HS-5 (cell line): ENCODE data around the gene CLEC4M.
"Not testable (repeated sequence)": the region's sequence is repeated elsewhere in the genome, so short reads cannot be mapped to it uniquely, and the experiment has no call there.

Experiments
- DNase-seq: peaks from one replicate; pipeline ENCODE4 v3.0.0-alpha.2; 2012; ENCODE audit warnings: low read depth

CLEC4M gene

GRCh38 chr19:7773841-7774240 is 10.8 kb downstream of the CLEC4M start:
- no peak for DNase-seq

GRCh38 chr19:7775761-7776160 is 12.7 kb downstream of the CLEC4M start:
- DNase-seq = no peak

GRCh38 chr19:7778081-7778480 is 15.0 kb downstream of the CLEC4M start:
- no peak for DNase-seq

GRCh38 chr19:7779631-7780486 is 16.8 kb downstream of the CLEC4M start:
- no peak for DNase-seq

- DNase-seq = no peak
These were observed 18.1 kb downstream of the CLEC4M start for GRCh38 chr19:7781157-7781556.

- no peak for DNase-seq
These were observed 21.0 kb downstream of the CLEC4M start for GRCh38 chr19:7783991-7784423.

- DNase-seq = no peak
These were observed 21.8 kb downstream of the CLEC4M start for GRCh38 chr19:7784856-7785255.

- no peak for DNase-seq
These were observed 24.1 kb downstream of the CLEC4M start for GRCh38 chr19:7787141-7787540.

- DNase-seq = no peak
These were observed 24.6 kb downstream of the CLEC4M start for GRCh38 chr19:7787602-7788177.

- no peak for DNase-seq
These were observed 25.3 kb downstream of the CLEC4M start for GRCh38 chr19:7788178-7788932.

GRCh38 chr19:7788933-7789323 is 25.9 kb downstream of the CLEC4M start:
- no peak for DNase-seq

GRCh38 chr19:7789447-7789846 is 26.4 kb downstream of the CLEC4M start:
- no peak for DNase-seq

GRCh38 chr19:7790416-7790815 is 27.4 kb downstream of the CLEC4M start:
- DNase-seq = no peak

GRCh38 chr19:7792281-7792680 is 29.2 kb downstream of the CLEC4M start:
- DNase-seq = no peak

- not testable (repeated sequence) for DNase-seq
These were observed 29.7 kb downstream of the CLEC4M start for GRCh38 chr19:7792701-7793100.

GRCh38 chr19:7793493-7793892 is 30.4 kb downstream of the CLEC4M start:
- DNase-seq = no peak

- no peak for DNase-seq
These were observed 32.6 kb downstream of the CLEC4M start for GRCh38 chr19:7795555-7796161.

- DNase-seq = no peak
These were observed 36.8 kb downstream of the CLEC4M start for GRCh38 chr19:7799640-7800355.

- no peak for DNase-seq
These were observed 38.1 kb downstream of the CLEC4M start for GRCh38 chr19:7801020-7801570.

- DNase-seq = no peak
These were observed 43.2 kb downstream of the CLEC4M start for GRCh38 chr19:7806234-7806633.

- no peak for DNase-seq
These were observed 43.8 kb downstream of the CLEC4M start for GRCh38 chr19:7806876-7807275.

GRCh38 chr19:7808108-7808507 is 45.1 kb downstream of the CLEC4M start:
- DNase-seq = no peak
